ENCODE results near the gene ETS1.

Gene ETS1

GRCh38 chr11:128431931-128432330, 155.4 kb downstream of the ETS1 start:
- no peaks in the 10 kb centered on the region for H3K9me3 ChIP-seq (ENCODE audit: insufficient read depth, low read length, severe bottlenecking)
- no peak overlapping the region for H3K4me3 ChIP-seq (ENCODE audit: low read depth in 1 of 2, low read length in 2 of 2)
- H3K4me1 ChIP-seq (ENCODE audit: insufficient read depth, low read length) = no peaks in the 10 kb centered on the region
- H2AFZ ChIP-seq (ENCODE audit: low read depth, low read length) = no peak overlapping the region
- H3K36me3 ChIP-seq (ENCODE audit: insufficient read depth, low read length) = no peaks in the 10 kb centered on the region
- TF ChIP-seq CTCF (IDR thresholded peaks at IDR 0.05; ENCODE audit: borderline replicate concordance, extremely low read depth, low read length, poor library complexity, severe bottlenecking) = no peak
- no peak for TF ChIP-seq EZH2 (IDR thresholded peaks at IDR 0.05; ENCODE audit: borderline replicate concordance, low read depth, low read length, severe bottlenecking)
- no peaks in the 10 kb centered on the region for H3K79me2 ChIP-seq (ENCODE audit: insufficient read depth, low read length)
- no peak for ATAC-seq (ENCODE audit: insufficient read depth, low read depth)
- no peak overlapping the region for H3K9ac ChIP-seq (ENCODE audit: low read depth, low read length)
- no peak overlapping the region for H3K27ac ChIP-seq (ENCODE audit: low read length)
- no peak for DNase-seq
- H3K27me3 ChIP-seq (ENCODE audit: insufficient read depth, low read length, poor library complexity) = no peaks in the 10 kb centered on the region
- H4K20me1 ChIP-seq (ENCODE audit: insufficient read depth, low read length) = no peaks in the 10 kb centered on the region
- no peak overlapping the region for H3K4me2 ChIP-seq (ENCODE audit: insufficient read depth, low read length)

- Histone ChIP-seq H3K27me3 (ENCODE audit: insufficient read depth, low read length, poor library complexity) (no peaks in the 10 kb centered on the region), H3K4me2 (ENCODE audit: insufficient read depth, low read length) (no peak overlapping the region), H3K4me1 (ENCODE audit: insufficient read depth, low read length) (no peaks in the 10 kb centered on the region), H3K9me3 (ENCODE audit: insufficient read depth, low read length, severe bottlenecking) (no peaks in the 10 kb centered on the region), H3K27ac (ENCODE audit: low read length) (no peak overlapping the region), H3K4me3 (ENCODE audit: low read depth in 1 of 2, low read length in 2 of 2) (no peak overlapping the region), H4K20me1 (ENCODE audit: insufficient read depth, low read length) (no peaks in the 10 kb centered on the region), H3K9ac (ENCODE audit: low read depth, low read length) (no peak overlapping the region), H2AFZ (ENCODE audit: low read depth, low read length) (no peak overlapping the region), H3K79me2 (ENCODE audit: insufficient read depth, low read length) (no peaks in the 10 kb centered on the region), H3K36me3 (ENCODE audit: insufficient read depth, low read length) (no peaks in the 10 kb centered on the region)
- TF ChIP-seq CTCF (IDR thresholded peaks at IDR 0.05; ENCODE audit: borderline replicate concordance, extremely low read depth, low read length, poor library complexity, severe bottlenecking) (no peak), EZH2 (IDR thresholded peaks at IDR 0.05; ENCODE audit: borderline replicate concordance, low read depth, low read length, severe bottlenecking) (no peak)
- DNase-seq (no peak), ATAC-seq (ENCODE audit: insufficient read depth, low read depth) (no peak)
These were observed 158.4 kb downstream of the ETS1 start for GRCh38 chr11:128428935-128429334.

- Histone ChIP-seq H3K27ac (ENCODE audit: low read length) (no peak overlapping the region), H3K79me2 (ENCODE audit: insufficient read depth, low read length) (no peaks in the 10 kb centered on the region), H3K4me3 (ENCODE audit: low read depth in 1 of 2, low read length in 2 of 2) (no peak overlapping the region), H3K4me1 (ENCODE audit: insufficient read depth, low read length) (peaks cover 13% of the 10 kb centered on the region), H2AFZ (ENCODE audit: low read depth, low read length) (no peak overlapping the region), H4K20me1 (ENCODE audit: insufficient read depth, low read length) (no peaks in the 10 kb centered on the region), H3K36me3 (ENCODE audit: insufficient read depth, low read length) (no peaks in the 10 kb centered on the region), H3K27me3 (ENCODE audit: insufficient read depth, low read length, poor library complexity) (no peaks in the 10 kb centered on the region), H3K9ac (ENCODE audit: low read depth, low read length) (no peak overlapping the region), H3K9me3 (ENCODE audit: insufficient read depth, low read length, severe bottlenecking) (no peaks in the 10 kb centered on the region), H3K4me2 (ENCODE audit: insufficient read depth, low read length) (no peak overlapping the region)
- DNase-seq (no peak), ATAC-seq (ENCODE audit: insufficient read depth, low read depth) (no peak)
- no peak for TF ChIP-seq EZH2 (IDR thresholded peaks at IDR 0.05; ENCODE audit: borderline replicate concordance, low read depth, low read length, severe bottlenecking)
- no peak for TF ChIP-seq CTCF (IDR thresholded peaks at IDR 0.05; ENCODE audit: borderline replicate concordance, extremely low read depth, low read length, poor library complexity, severe bottlenecking)
These were observed 162.5 kb downstream of the ETS1 start for GRCh38 chr11:128424851-128425285.

- Histone ChIP-seq H3K9me3 (ENCODE audit: insufficient read depth, low read length, severe bottlenecking) (no peaks in the 10 kb centered on the region), H3K36me3 (ENCODE audit: insufficient read depth, low read length) (no peaks in the 10 kb centered on the region), H3K4me1 (ENCODE audit: insufficient read depth, low read length) (peaks cover 13% of the 10 kb centered on the region), H3K4me3 (ENCODE audit: low read depth in 1 of 2, low read length in 2 of 2) (no peak overlapping the region), H3K27ac (ENCODE audit: low read length) (no peak overlapping the region), H3K79me2 (ENCODE audit: insufficient read depth, low read length) (no peaks in the 10 kb centered on the region), H3K9ac (ENCODE audit: low read depth, low read length) (no peak overlapping the region), H3K27me3 (ENCODE audit: insufficient read depth, low read length, poor library complexity) (no peaks in the 10 kb centered on the region), H3K4me2 (ENCODE audit: insufficient read depth, low read length) (no peak overlapping the region), H4K20me1 (ENCODE audit: insufficient read depth, low read length) (no peaks in the 10 kb centered on the region), H2AFZ (ENCODE audit: low read depth, low read length) (no peak overlapping the region)
- TF ChIP-seq EZH2 (IDR thresholded peaks at IDR 0.05; ENCODE audit: borderline replicate concordance, low read depth, low read length, severe bottlenecking) (no peak), CTCF (IDR thresholded peaks at IDR 0.05; ENCODE audit: borderline replicate concordance, extremely low read depth, low read length, poor library complexity, severe bottlenecking) (no peak)
- ATAC-seq (ENCODE audit: insufficient read depth, low read depth) (no peak), DNase-seq (no peak)
These were observed 163.1 kb downstream of the ETS1 start for GRCh38 chr11:128424271-128424711.

Measured in DND-41 (cell line).